ENCODE measurements around the gene CKMT2.

- TF ChIP-seq, protein P1, sequence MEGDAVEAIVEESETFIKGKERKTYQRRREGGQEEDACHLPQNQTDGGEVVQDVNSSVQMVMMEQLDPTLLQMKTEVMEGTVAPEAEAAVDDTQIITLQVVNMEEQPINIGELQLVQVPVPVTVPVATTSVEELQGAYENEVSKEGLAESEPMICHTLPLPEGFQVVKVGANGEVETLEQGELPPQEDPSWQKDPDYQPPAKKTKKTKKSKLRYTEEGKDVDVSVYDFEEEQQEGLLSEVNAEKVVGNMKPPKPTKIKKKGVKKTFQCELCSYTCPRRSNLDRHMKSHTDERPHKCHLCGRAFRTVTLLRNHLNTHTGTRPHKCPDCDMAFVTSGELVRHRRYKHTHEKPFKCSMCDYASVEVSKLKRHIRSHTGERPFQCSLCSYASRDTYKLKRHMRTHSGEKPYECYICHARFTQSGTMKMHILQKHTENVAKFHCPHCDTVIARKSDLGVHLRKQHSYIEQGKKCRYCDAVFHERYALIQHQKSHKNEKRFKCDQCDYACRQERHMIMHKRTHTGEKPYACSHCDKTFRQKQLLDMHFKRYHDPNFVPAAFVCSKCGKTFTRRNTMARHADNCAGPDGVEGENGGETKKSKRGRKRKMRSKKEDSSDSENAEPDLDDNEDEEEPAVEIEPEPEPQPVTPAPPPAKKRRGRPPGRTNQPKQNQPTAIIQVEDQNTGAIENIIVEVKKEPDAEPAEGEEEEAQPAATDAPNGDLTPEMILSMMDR (IDR thresholded peaks at IDR 0.05; ENCODE audit: control extremely low read depth in 1 of 3, insufficient read depth in 1 of 3, low read depth in 1 of 3, low read length in 3 of 3) = no peak
- TF ChIP-seq SRF (IDR thresholded peaks at IDR 0.05; ENCODE audit: low read depth, low read length) = no peak
- no peak for TF ChIP-seq EZH2 (IDR thresholded peaks at IDR 0.05; ENCODE audit: low read depth, low read length, severe bottlenecking)
- no peak for TF ChIP-seq GABPA (IDR thresholded peaks at IDR 0.05; ENCODE audit: borderline replicate concordance, insufficient read depth, low read length)
- no peak for TF ChIP-seq POLR2A (IDR thresholded peaks at IDR 0.05; ENCODE audit: control extremely low read depth in 1 of 2, low read depth in 2 of 2, low read length in 2 of 2)
These were observed 50.9 kb downstream of the CKMT2 start for GRCh38 chr5:81283976-81284375.

Data from H1 (cell line).